Effector CD4-positive, alpha-beta T cell (primary cell): ENCODE measurements around the gene NNT.
"Not testable (repeated sequence)": the region's sequence is repeated elsewhere in the genome, so short reads cannot be mapped to it uniquely, and the experiment has no call there.

ENCODE experiments used
- DNase-seq: peaks from one replicate; pipeline ENCODE4 v3.0.0-alpha.2; 2020

Gene NNT

DNA sequence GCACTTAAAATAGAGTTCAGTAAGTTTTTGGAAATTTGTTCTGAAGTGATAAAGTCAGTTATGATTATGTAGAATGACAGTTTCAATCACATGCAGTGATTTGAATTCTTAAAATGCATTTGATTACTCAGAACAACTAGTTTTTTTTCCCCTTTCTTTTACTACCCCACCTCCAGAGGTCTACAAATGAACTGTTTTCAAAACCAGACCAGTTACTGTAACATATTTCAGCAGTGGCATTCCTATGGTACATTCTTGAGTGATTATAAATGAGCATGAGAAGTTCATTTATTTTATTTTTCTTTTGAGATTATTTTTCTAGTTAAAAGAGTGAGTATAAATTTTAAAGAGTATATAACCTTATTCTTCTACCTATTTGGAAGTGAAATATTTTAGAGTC lies 71.6 kb downstream of the NNT start:
- DNase-seq = no peak

- no peak for DNase-seq
Observed at GRCh38 chr5:43675357-43675756, 72.4 kb downstream of the NNT start.

GRCh38 chr5:43676083-43676840 lies 73.3 kb downstream of the NNT start:
- DNase-seq = no peak

DNA sequence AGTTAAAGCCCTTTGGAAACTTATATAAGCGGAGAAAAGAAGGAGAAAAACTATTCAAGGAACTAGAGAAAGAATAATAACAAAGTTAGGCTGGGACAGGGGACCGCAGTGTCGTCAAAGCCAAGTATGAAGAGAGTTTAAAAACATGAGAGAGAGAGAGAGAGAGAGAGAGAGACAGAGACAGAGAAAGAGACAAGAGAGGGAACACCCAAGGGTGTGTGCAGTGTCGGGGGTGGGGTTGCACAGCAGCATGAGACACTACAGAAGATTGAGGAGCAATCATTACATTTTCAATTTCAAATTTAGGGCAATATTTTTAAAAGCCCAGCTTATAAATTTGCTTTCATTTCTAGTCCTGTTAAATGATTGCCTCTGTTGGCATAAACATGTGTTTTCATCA lies 74.3 kb downstream of the NNT start:
- no peak for DNase-seq

DNA sequence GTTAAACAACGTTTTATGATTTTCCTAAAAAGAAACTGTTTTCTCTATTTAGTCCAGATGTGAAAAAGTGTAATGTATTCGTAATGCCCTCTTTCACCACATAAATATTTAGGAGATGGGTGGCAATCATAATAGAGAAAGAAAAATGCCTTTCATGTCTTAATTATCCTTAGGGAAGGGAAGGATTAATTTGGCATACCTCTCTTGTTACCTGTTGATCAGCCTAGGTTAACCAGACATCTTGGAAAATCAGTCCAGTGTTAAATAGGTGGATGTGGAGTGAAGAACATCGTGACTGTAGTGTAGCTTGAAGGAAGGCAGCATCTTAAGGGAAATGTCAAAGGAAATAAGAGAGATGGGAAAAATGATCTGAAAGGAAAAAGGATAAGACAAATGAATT lies 76.2 kb downstream of the NNT start:
- DNase-seq = no peak

- DNase-seq = no peak
Observed at GRCh38 chr5:43680286-43680685, 77.3 kb downstream of the NNT start.

DNA sequence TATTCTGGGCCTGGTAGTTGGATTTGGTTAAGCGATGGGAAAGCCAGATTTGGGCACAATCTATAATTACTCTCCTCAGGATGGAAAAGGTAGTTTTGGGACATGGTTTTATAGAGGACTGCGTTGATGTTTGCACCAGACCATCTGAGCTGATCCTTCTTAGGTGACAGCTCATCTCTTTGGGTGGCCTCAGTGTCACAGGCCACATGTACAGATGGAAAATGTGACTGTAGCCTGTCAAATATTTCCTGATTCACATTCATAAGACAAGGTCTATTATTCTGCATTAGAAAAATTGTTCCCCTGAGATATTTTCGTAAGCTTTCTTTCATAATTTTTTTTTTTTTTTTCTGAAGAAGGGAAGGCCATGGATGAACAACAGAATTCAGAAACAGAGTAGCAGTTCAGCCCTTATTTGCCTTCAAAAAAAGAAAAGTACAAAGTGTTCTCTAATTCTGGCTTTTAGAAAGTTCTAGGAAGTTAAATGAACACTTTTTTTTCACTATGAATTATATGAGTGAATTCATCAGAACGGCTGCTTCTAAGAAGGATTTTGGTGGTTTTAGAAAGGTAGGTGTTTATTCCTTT lies 81.0 kb downstream of the NNT start:
- DNase-seq = no peak

DNA sequence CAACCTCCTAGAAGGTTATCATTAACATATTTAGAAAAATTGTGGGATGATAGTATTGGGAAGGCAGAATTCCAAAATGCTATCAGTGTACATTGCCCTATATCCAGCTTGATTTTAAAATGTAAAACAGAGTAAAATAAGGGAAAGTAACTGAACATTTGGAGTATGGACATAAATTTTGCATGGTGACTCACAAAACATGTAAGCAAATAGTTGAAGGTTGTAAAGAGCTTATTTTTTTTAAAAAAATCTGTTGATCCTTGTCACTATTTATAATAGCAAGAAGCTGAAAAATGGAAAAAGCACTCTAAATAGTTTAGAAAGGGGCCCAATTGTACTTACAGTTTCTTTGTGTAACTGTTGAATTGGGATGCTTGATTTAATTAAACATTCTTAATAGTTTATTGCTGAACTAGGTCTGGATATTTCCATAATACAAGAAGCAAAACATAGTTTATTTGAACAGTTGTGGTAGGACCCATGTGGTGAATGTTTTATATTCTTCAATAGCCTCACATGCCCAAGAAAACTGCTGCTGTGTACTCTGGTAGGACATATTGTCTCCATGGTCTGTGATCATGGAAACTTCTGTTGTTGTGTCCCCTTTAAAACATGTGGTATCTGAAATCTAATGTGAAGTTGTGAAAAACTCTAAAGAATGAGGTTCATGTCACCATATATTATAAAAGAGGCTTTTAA lies 82.4 kb downstream of the NNT start:
- DNase-seq = no peak

- DNase-seq = no peak
Observed at GRCh38 chr5:43687275-43687674, 84.3 kb downstream of the NNT start.

- no peak for DNase-seq
Observed at GRCh38 chr5:43691275-43691674, 88.3 kb downstream of the NNT start.

GRCh38 chr5:43691893-43692292 lies 88.9 kb downstream of the NNT start:
- DNase-seq = no peak

DNA sequence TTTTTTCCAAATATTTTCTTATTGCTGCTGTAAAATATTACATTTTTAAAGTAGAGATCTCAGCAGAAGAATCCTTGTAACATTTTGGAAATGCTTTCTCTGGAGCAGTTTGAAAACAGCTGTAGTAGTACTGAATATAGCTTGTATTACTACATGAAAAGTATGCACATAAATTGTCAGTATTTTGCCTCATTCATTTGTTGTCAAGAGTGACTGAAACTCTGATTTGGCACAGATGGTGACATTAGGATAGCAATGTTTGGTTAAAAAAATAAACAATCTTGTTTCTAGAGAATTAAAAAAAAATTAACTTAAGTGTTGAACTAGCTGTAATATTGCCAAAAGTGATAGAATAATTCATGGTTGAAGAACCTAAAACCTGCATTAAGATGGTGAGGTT lies 90.4 kb downstream of the NNT start:
- no peak for DNase-seq

GRCh38 chr5:43694027-43694426 lies 91.0 kb downstream of the NNT start:
- DNase-seq = no peak

DNA sequence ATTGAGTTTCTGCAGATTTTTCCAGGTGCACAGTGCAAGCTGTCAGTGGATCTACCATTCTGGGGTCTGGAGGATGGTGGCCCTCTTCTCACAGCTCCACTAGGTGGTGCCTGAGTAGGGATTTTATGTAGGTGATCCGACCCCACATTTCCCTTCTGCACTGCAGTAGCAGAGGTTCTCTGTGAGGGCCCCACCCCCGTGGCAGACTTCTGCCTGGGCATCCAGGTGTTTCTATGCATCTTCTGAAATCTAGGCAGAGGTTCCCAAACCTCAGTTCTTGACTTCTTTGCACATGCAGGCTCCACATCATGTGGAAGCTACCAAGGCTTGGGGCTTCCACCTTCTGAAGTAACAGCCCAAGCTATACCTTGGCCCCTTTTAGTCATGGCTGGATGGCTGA lies 93.5 kb downstream of the NNT start:
- DNase-seq = not testable (repeated sequence)

- no peak for DNase-seq
Observed at GRCh38 chr5:43699910-43700309, 96.9 kb downstream of the NNT start.

DNA sequence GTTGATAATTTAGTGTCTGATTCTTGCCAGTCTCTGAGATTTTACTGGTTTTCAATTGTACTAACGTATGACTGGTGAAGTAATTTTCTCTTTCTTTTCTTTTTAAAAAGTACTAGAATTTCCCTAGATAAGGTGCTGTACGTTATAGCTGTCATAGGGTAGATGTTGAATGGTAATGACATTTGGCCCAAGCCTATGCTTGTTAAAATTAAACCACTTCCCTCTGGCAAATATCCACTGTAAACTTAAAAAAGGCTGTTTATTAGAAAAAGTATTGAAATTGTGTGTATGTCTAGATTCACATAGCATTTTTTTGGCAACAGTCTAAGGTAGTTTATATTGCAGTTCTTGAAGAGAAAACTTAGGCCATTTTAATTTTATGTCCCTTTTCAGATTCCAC lies 97.6 kb downstream of the NNT start:
- no peak for DNase-seq

GRCh38 chr5:43701227-43701626 lies 98.2 kb downstream of the NNT start:
- no peak for DNase-seq

DNA sequence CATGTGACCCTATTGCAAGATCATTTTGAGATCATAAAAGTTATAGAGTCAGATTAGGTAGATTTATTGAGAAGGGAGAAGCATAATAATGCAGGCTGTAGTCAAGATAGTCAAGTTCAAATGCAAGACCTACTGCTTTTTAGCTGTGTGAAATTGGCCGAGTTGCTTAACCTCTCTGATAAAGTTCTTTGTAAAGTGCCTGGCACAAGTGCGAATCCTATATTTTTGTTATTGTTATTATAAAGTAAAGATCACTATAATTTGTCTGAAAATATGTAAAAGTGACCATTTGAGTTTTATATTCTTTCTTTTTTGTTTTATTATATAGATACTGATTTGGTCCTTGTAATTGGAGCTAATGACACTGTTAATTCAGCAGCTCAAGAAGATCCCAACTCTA lies 99.3 kb downstream of the NNT start:
- no peak for DNase-seq

DNA sequence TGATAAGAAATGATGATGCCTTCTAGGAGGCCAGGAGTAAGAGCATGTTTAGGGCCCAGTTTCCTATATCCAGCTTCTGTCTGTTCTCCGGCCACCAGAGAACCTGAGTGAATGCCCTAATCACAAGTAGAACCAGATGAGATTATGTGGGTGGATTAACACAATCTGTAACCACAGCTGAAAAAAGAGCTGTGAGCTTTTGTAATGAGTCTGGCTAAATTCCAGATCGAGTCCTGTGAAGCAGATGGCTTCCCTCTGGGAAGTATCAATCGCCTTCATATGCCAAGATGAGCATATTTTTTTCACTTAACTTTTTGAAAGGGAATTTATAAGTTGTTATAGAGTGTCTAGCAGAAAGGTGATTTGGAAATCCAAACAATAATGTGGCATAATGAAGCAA lies 99.8 kb downstream of the NNT start:
- DNase-seq = no peak

DNA sequence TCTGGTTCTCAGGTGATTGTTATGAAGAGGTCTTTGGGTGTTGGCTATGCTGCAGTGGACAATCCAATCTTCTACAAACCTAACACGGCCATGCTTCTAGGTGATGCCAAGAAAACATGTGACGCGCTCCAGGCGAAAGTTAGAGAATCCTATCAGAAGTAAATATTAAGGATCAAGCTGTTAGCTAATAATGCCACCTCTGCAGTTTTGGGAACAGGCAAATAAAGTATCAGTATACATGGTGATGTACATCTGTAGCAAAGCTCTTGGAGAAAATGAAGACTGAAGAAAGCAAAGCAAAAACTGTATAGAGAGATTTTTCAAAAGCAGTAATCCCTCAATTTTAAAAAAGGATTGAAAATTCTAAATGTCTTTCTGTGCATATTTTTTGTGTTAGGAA lies 101.3 kb downstream of the NNT start:
- no peak for DNase-seq

- DNase-seq = not testable (repeated sequence)
Observed at GRCh38 chr5:43706576-43706975, 103.6 kb downstream of the NNT start.

GRCh38 chr5:43711496-43711895 lies 108.5 kb downstream of the NNT start:
- DNase-seq = no peak

DNA sequence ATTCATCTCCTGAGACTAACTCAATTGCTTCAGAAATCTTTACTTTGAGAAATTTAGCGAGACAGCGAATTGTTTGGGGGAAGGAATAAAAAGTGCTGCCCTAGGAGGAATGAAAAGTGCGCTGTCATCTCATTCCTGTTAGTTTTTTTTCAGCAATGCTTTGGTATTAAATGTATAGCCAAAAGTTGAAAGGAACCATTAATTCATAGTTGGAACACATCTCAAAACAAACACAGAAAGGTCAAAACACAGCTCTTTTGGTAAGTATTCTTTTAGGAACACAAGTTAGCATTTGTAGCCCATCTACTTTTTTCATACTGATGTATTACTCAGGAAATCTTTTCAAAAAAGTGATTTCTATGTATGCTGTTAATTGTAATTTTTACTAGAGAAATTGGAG lies 109.1 kb downstream of the NNT start:
- no peak for DNase-seq

GRCh38 chr5:43719783-43720182 lies 116.8 kb downstream of the NNT start:
- not testable (repeated sequence) for DNase-seq
